DND-41 (cell line): ENCODE results near the gene ARRB1.

Experiments used
- ATAC-seq: fragments of 200-7000 bp; cut with Tn5 transposase; 3 replicates; pipeline ENCODE4 v1.9.1; 2021; ENCODE audit warnings: low read depth; ENCODE audit not compliant: insufficient read depth
- DNase-seq: peaks from one replicate; pipeline ENCODE4 v3.0.0-alpha.2; 2020
- H2AFZ ChIP-seq: 2 replicates; pipeline ENCODE4 v1.6.0; 2012; ENCODE audit warnings: low read depth, low read length
- H3K27ac ChIP-seq: 2 replicates; pipeline ENCODE4 v1.5.1; 2012; ENCODE audit warnings: low read length, inconsistent platforms
- H3K27me3 ChIP-seq: fragments of 200-600 bp; sonication (generic); 2 replicates; pipeline ENCODE4 v1.6.0; 2012; ENCODE audit warnings: low read length, mild to moderate bottlenecking, inconsistent platforms; ENCODE audit not compliant: insufficient read depth, poor library complexity
- H3K36me3 ChIP-seq: 2 replicates; pipeline ENCODE4 v1.5.1; 2012; ENCODE audit warnings: low read length, inconsistent platforms; ENCODE audit not compliant: insufficient read depth
- H3K4me1 ChIP-seq: 2 replicates; pipeline ENCODE4 v1.5.1; 2012; ENCODE audit warnings: mild to moderate bottlenecking, low read length; ENCODE audit not compliant: insufficient read depth
- H3K4me2 ChIP-seq: 2 replicates; pipeline ENCODE4 v1.6.0; 2012; ENCODE audit warnings: mild to moderate bottlenecking, moderate library complexity, low read length, inconsistent platforms; ENCODE audit not compliant: insufficient read depth
- H3K4me3 ChIP-seq, 2 experiments: fragments of 200-600 bp in 1 of 2; shearing (Covaris generic) in 1 of 2; 2 replicates each; pipeline ENCODE4 v1.5.1; 2012 to 2016; ENCODE audit warnings: inconsistent platforms in 2 of 2, low read length in 2 of 2, mild to moderate bottlenecking in 2 of 2, low read depth in 1 of 2, moderate library complexity in 1 of 2
- H3K79me2 ChIP-seq: 2 replicates; pipeline ENCODE4 v1.6.0; 2012; ENCODE audit warnings: low read length, inconsistent platforms; ENCODE audit not compliant: insufficient read depth
- H3K9ac ChIP-seq: 2 replicates; pipeline ENCODE4 v1.6.0; 2012; ENCODE audit warnings: low read depth, mild to moderate bottlenecking, inconsistent platforms, low read length, moderate library complexity
- H3K9me3 ChIP-seq: 2 replicates; pipeline ENCODE4 v1.5.1; 2012; ENCODE audit warnings: low read length, moderate library complexity, mild to moderate bottlenecking, inconsistent platforms; ENCODE audit not compliant: insufficient read depth, severe bottlenecking
- H4K20me1 ChIP-seq: 2 replicates; pipeline ENCODE4 v1.6.0; 2012; ENCODE audit warnings: low read length; ENCODE audit not compliant: insufficient read depth
- CTCF ChIP-seq: IDR thresholded peaks from 2 replicates; pipeline ENCODE4 v1.5.1; 2012; ENCODE audit warnings: borderline replicate concordance, low read length, moderate library complexity, mild to moderate bottlenecking; ENCODE audit not compliant: poor library complexity, severe bottlenecking; ENCODE audit errors: extremely low read depth
- EZH2 ChIP-seq: IDR thresholded peaks from 3 replicates; pipeline ENCODE4 v1.6.1; 2012; ENCODE audit warnings: borderline replicate concordance, low read depth, mild to moderate bottlenecking, moderate library complexity, low read length, inconsistent platforms; ENCODE audit not compliant: severe bottlenecking

ARRB1 gene

GRCh38 chr11:75303544-75304224 lies 47.8 kb downstream of the ARRB1 start:
- H2AFZ ChIP-seq, result no peak overlapping the region
- peaks cover 19% of the 10 kb centered on the region for H4K20me1 ChIP-seq
- no peak for ATAC-seq
- H3K4me2 ChIP-seq, result no peak overlapping the region
- H3K27ac ChIP-seq, result no peak overlapping the region
- H3K36me3 ChIP-seq, result no peaks in the 10 kb centered on the region
- H3K9me3 ChIP-seq, result no peaks in the 10 kb centered on the region
- H3K9ac ChIP-seq, result no peak overlapping the region
- H3K4me3 ChIP-seq, result no peak overlapping the region
- no peaks in the 10 kb centered on the region for H3K4me1 ChIP-seq
- DNase-seq, result no peak
- H3K27me3 ChIP-seq, result no peaks in the 10 kb centered on the region
- TF ChIP-seq EZH2 (no peak), CTCF (no peak)
- H3K79me2 ChIP-seq, result no peaks in the 10 kb centered on the region

- DNase-seq (peak; percentile 10), ATAC-seq (peak; percentile 44; the same call in 2 of the 3 replicates)
- H3K9ac ChIP-seq, result no peak overlapping the region
- H3K36me3 ChIP-seq, result no peaks in the 10 kb centered on the region
- H3K4me3 ChIP-seq, result no peak overlapping the region
- H3K27me3 ChIP-seq, result no peaks in the 10 kb centered on the region
- TF ChIP-seq CTCF (no peak), EZH2 (no peak)
- no peak overlapping the region for H2AFZ ChIP-seq
- H3K27ac ChIP-seq, result no peak overlapping the region
- no peaks in the 10 kb centered on the region for H3K4me1 ChIP-seq
- H3K9me3 ChIP-seq, result no peaks in the 10 kb centered on the region
- peaks cover 17% of the 10 kb centered on the region for H4K20me1 ChIP-seq
- no peak overlapping the region for H3K4me2 ChIP-seq
- H3K79me2 ChIP-seq, result no peaks in the 10 kb centered on the region
Measured at GRCh38 chr11:75302371-75302770, 49.1 kb downstream of the ARRB1 start.

- ATAC-seq, result peak; percentile 33; the same call in 1 of the 3 replicates
- peaks cover 11% of the 10 kb centered on the region; the same call in 1 of the 2 replicates for H4K20me1 ChIP-seq
- no peak for DNase-seq
- H3K4me2 ChIP-seq, result no peak overlapping the region
- TF ChIP-seq EZH2 (no peak), CTCF (no peak)
- no peaks in the 10 kb centered on the region for H3K36me3 ChIP-seq
- no peak overlapping the region for H2AFZ ChIP-seq
- H3K9me3 ChIP-seq, result no peaks in the 10 kb centered on the region
- no peaks in the 10 kb centered on the region for H3K4me1 ChIP-seq
- H3K4me3 ChIP-seq, result no peak overlapping the region
- no peaks in the 10 kb centered on the region; the same call in 1 of the 2 replicates for H3K79me2 ChIP-seq
- H3K27me3 ChIP-seq, result no peaks in the 10 kb centered on the region
- H3K27ac ChIP-seq, result no peak overlapping the region
- no peak overlapping the region for H3K9ac ChIP-seq
Measured at GRCh38 chr11:75301601-75302345, 49.7 kb downstream of the ARRB1 start.
